Prostate gland (tissue), 2 donors: ENCODE measurements around the gene POGK. TPM values are rescaled to one million over a fixed set of nuclear protein-coding genes. Genes with fewer than 3 reads are reported as not detected.

Experiments
- DNase-seq: peaks from one replicate; pipeline ENCODE4 v3.0.0-alpha.2; 2019; ENCODE audit warnings: low spot score
- H3K27ac ChIP-seq, 2 donors: fragments of 200-600 bp; sonication (generic); 2 replicates each; pipeline ENCODE4 v1.5.1; 2017 to 2019
- H3K27me3 ChIP-seq: fragments of 200-600 bp; sonication (generic); replicated peaks from 2 replicates; pipeline ENCODE4 v1.5.1; 2019; ENCODE audit not compliant: insufficient read depth
- H3K36me3 ChIP-seq, 2 donors: fragments of 200-600 bp; sonication (generic); 1 replicate in 1 of 2; 2 replicates in 1 of 2; pipeline versions ENCODE4 v1.5.1 to v1.8.1; 2017 to 2019
- H3K4me1 ChIP-seq: fragments of 200-600 bp; sonication (generic); replicated peaks from 2 replicates; pipeline ENCODE4 v1.5.1; 2019
- H3K4me3 ChIP-seq, 2 donors: fragments of 200-600 bp; sonication (generic); 2 replicates each; pipeline ENCODE4 v1.5.1; 2017 to 2019
- H3K9me3 ChIP-seq: fragments of 200-600 bp; sonication (generic); 2 replicates; pipeline ENCODE4 v1.5.1; 2017
- CTCF ChIP-seq, 4 experiments: fragments of 200-600 bp in 2 of 4; fragments of 450-650 bp in 2 of 4; sonication (generic) in 2 of 4; IDR thresholded peaks; 1 replicate in 3 of 4; 2 replicates in 1 of 4; pipeline ENCODE4 v1.5.1; 2016 to 2019; ENCODE audit warnings: antibody characterized with exemption in 4 of 4, mild to moderate bottlenecking in 2 of 4, moderate library complexity in 2 of 4
- POLR2A ChIP-seq: fragments of 450-650 bp; IDR thresholded peaks from one replicate; pipeline ENCODE4 v1.6.1; 2016; ENCODE audit warnings: antibody characterized with exemption, mild to moderate bottlenecking
- POLR2AphosphoS5 ChIP-seq: sonication (generic); formaldehyde crosslinking; IDR thresholded peaks from one replicate; pipeline ENCODE4 v1.6.1; 2017; ENCODE audit warnings: antibody characterized with exemption
- WGBS: methylation state at CpG from one replicate; pipeline ENCODE4 v1.1.5; 2018; 5-methylcytosine and 5-hydroxymethylcytosine counted together
- intact Hi-C: fragments of 100-400 bp; cut with DNase I; formaldehyde crosslinking; loops from one replicate; pipeline ENCODE4 v1.14.2; 2022
- total RNA-seq, 2 donors: library from RNA; depleted of rRNA; stranded (reverse); fragments of >200 nt; gene quantifications; one replicate each; pipeline ENCODE4 v1.1.0, GENCODE V29; 2016

POGK gene
- total RNA-seq, 2 donors from 2014 or later, result 22.3 to 34.9 TPM

GRCh38 chr1:166868639-166869038 lies 29.4 kb downstream of the POGK start:
- H3K27me3 ChIP-seq, result no peaks in the 10 kb centered on the region
- H3K4me1 ChIP-seq, result no peaks in the 10 kb centered on the region
- no peak overlapping the region for H3K27ac ChIP-seq
- H3K4me3 ChIP-seq, result no peak overlapping the region
- no peaks in the 10 kb centered on the region for H3K9me3 ChIP-seq
- WGBS, result 79% methylated on average over 7 of the region's 7 CpGs
- DNase-seq, result no peak
- no peaks in the 10 kb centered on the region for H3K36me3 ChIP-seq
- intact Hi-C loops, result no loop called here
- no peak for TF ChIP-seq POLR2AphosphoS5
- no peak for TF ChIP-seq CTCF (IDR thresholded peaks at IDR 0.05)
- TF ChIP-seq POLR2A, result no peak

GRCh38 chr1:166869318-166870099 lies 30.2 kb downstream of the POGK start:
- DNase-seq, result no peak
- intact Hi-C loops, result loop anchor here (10.0 kb wide), 1 partner anchor 355 kb away; the partner anchor contains the start of gene POU2F1
- Histone ChIP-seq H3K4me3 (no peak overlapping the region), H3K9me3 (no peaks in the 10 kb centered on the region), H3K27ac (no peak overlapping the region), H3K27me3 (no peaks in the 10 kb centered on the region), H3K4me1 (no peaks in the 10 kb centered on the region), H3K36me3 (no peaks in the 10 kb centered on the region)
- 68% methylated on average over 3 of the region's 3 CpGs for WGBS
- TF ChIP-seq CTCF (IDR thresholded peaks at IDR 0.05) (no peak), POLR2A (no peak), POLR2AphosphoS5 (no peak)

- DNase-seq, result no peak
- 59% methylated on average over 4 of the region's 4 CpGs for WGBS
- Histone ChIP-seq H3K4me3 (no peak overlapping the region), H3K9me3 (no peaks in the 10 kb centered on the region), H3K27me3 (no peaks in the 10 kb centered on the region), H3K36me3 (no peaks in the 10 kb centered on the region), H3K4me1 (no peaks in the 10 kb centered on the region), H3K27ac (no peak overlapping the region)
- intact Hi-C loops, result loop anchor here (10.0 kb wide), 1 partner anchor 354 kb away; the partner anchor contains the start of gene POU2F1
- TF ChIP-seq POLR2A, result no peak
- no peak for TF ChIP-seq POLR2AphosphoS5
- TF ChIP-seq CTCF (IDR thresholded peaks at IDR 0.05), result no peak
Observed at GRCh38 chr1:166870584-166870983, 31.3 kb downstream of the POGK start.

GRCh38 chr1:166874464-166874863 lies 35.2 kb downstream of the POGK start:
- Histone ChIP-seq H3K36me3 (no peaks in the 10 kb centered on the region), H3K4me3 (no peak overlapping the region), H3K4me1 (no peaks in the 10 kb centered on the region), H3K27me3 (no peaks in the 10 kb centered on the region), H3K9me3 (no peaks in the 10 kb centered on the region), H3K27ac (no peak overlapping the region)
- intact Hi-C loops, result loop anchor here (2.0 to 10.0 kb wide), 2 partner anchors 34 to 350 kb away; partner anchors contain the start of gene POU2F1
- 97% methylated on average over 8 of the region's 8 CpGs for WGBS
- no peak for DNase-seq
- no peak for TF ChIP-seq POLR2A
- TF ChIP-seq POLR2AphosphoS5, result no peak
- no peak for TF ChIP-seq CTCF (IDR thresholded peaks at IDR 0.05)

GRCh38 chr1:166875302-166875733 lies 36.0 kb downstream of the POGK start:
- Histone ChIP-seq H3K4me1 (no peaks in the 10 kb centered on the region), H3K27ac (peak overlapping the region; percentile 86 to 95), H3K4me3 (peak overlapping the region; percentile 59 to 87), H3K36me3 (no peaks in the 10 kb centered on the region), H3K9me3 (no peaks in the 10 kb centered on the region), H3K27me3 (no peaks in the 10 kb centered on the region)
- no peak for DNase-seq
- WGBS, result 26% methylated on average over 8 of the region's 8 CpGs
- TF ChIP-seq POLR2AphosphoS5 (no peak), POLR2A (no peak), CTCF (IDR thresholded peaks at IDR 0.05) (no peak)
- intact Hi-C loops, result loop anchor here (2.0 to 10.0 kb wide), 2 partner anchors 35 to 349 kb away; partner anchors contain the start of gene POU2F1
